T-helper 9 cell (primary cell): ENCODE data around the gene HLA-DPB1.
"Not testable (repeated sequence)": the region's sequence is repeated elsewhere in the genome, so short reads cannot be mapped to it uniquely, and the experiment has no call there.

Experiments
- DNase-seq: peaks from one replicate; pipeline ENCODE4 v3.0.0-alpha.2; 2020

The HLA-DPB1 gene

DNA sequence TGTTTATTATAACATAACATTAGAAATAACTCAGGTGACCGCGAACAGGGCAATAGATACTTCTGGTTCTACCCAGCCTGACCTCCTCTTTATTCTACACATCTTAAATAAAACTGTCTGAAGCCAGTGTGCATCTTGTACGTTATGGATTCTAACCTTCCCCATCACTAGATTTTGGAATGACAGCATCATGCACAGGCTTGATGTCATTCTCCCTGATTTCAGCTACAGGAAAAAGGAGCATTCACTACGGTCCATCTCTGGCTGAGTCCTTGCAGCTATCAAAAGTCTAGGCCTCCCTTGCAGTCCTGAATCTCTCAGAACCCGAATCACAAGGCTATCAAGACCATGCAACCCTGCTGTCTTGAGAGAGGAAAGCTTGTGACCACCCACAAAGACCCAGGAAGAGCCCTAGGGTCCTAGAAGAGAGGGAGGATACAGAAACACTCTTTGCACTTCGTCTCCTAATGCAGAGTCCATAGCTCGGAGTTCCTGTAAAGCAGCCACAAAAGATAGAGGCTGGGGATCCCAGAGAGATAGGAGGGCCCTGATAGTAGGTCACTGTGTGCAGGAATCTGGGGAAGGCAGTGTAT, 3.2 kb upstream of the HLA-DPB1 start:
- DNase-seq = no peak

DNA sequence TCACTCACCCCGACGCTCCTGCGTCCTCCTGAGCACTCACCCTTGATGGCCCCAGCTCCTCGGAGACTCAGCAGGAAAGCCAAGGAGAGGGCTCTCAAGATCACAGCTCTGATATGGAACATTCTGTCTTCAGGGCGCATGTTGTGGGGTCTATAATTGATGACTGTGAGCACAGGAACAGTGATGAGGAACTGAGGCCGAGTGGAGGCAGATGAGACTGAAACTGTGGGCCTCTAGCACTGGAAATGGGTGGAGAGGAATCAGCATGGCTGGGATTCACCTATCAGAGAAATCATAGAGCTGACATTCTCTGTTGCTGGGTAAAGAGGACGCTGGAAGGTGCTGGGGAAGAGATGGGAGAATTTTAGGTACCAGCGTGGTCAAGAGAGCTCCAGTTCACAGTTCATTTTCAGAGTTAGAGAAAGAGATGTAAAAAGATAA, 2.3 kb upstream of the HLA-DPB1 start, which contains the start of gene HLA-DPA1:
TSS of gene HLA-DPA1 (minus strand) at position 219 of the 441 bp plus-strand sequence.
- peak; percentile 7 for DNase-seq

DNA sequence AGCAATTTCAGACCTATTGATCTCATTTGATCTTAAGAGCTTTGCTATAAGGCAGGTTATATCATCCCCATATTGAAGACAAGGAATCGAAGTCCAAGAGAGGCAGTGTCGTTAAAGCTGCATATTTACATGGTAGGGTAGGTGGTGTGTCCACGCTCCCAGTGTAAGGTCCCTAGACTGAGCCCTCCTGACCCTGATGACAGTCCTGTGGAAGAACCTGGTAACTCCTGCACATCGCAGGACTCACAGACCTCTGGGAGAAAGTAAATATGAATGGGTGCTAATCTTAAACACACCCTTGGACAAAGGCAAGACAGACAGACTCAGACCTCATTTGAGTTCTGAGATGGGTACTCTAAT, 602 bp upstream of the HLA-DPB1 start:
- no peak for DNase-seq

DNA sequence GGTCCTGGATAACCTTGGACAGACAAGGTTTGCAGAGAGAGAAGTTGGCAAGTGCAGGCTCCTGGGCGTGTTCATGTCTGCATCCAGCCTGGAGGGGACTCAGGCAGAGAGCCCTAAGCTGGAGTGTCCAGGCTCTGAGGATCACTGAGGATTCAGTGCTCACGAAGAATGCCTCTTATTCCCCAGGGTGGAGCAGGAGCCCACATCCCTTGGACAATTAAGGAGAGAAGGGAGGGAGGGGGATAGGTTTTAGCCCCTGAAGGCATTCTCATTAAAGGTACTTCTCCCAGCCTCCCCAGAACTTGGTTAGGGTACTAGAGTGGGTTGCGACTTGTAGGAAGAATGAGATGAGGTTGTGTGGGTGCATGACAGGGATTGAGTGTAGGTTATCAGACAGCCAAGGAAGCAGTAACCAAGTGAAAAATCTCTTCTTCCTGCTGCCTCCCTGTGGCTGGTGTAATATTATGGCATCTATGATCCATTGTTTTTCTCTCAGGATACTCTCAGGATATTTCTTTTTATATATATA, 680 bp downstream of the HLA-DPB1 start:
- no peak for DNase-seq

DNA sequence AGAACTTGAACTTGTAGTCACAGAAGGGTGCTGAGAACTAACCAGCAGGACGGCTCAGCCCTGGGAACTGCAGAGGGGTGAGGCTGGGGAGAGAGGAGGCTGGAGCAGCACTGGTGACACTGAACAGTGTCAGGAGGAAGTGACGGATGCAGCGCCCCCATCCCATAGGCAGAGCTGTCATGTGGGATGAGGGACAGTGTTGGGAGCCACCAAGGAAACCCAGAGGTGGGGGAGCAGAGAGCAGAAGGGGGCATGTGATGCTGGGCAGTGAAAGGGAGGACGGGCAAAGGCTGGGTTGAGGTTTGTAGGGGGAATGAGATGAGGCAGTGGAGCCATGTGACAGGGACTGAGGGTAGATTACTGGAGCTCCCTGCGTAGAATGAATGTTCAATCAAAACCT, 2.1 kb downstream of the HLA-DPB1 start:
- no peak for DNase-seq

DNA sequence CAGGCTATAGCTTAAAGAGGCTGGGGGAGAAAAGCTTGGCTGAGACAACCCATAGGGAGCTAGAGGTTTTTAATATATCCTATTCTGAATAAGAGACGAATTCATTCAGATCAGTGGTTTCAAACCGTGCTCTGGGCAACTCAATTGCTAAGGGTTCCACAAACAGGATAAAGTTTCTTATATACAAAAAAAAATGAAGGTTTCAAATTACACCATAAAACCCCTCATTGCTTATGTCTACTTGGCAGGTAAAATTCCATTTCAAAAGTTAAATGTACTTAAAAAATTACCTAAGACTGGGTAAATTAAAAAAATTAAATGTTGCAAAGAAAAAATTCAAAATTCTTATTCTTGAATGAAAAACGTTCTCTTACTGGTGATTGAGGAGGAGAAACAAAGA, 2.7 kb downstream of the HLA-DPB1 start:
- DNase-seq = no peak

DNA sequence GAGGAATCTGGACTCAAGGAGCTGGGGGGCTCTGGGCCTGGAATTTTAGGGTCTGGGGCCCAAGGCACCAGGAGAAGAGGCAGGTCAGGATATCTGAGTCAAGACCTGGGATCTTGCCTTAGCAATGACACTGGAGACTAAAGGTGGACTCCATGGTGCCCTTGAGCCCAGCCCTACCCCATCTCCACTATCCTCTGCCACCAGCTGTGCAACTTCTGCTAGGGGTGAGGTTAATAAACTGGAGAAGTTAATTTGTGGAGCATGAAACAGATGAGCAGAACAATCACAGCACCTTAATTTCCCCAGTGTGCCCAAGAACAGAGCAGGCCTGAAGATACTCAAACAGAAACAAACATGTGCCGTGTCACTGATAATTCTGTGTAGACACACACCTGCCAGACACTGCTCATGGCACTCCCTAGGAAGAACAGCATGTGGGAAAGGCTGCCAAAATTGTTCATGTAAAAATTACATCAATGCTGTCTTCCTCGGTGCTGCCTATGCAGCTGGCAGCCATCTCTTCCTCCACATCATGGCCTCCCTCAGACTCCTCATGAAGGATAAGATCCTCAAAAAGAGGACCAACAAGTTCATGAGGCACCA, 3.2 kb downstream of the HLA-DPB1 start:
- DNase-seq = no peak

DNA sequence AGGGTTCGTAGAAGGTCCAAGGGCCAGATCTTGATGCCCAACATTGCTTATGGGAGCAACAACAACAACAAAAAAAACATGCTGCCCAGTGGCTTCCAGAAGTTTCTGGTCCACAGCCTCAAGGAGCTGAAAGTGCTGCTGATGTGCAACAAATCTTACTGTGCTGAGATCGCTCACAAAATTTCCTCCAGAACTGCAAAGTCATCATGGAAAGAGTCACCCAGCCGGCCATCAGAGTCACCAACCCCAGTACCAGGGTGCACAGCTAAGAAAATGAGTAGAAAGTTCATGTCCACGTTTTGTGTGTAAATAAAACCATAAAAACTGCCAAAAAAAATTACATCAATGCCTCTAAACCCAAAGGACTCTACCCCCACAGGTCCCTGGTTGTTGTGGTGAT, 3.8 kb downstream of the HLA-DPB1 start:
- no peak for DNase-seq

DNA sequence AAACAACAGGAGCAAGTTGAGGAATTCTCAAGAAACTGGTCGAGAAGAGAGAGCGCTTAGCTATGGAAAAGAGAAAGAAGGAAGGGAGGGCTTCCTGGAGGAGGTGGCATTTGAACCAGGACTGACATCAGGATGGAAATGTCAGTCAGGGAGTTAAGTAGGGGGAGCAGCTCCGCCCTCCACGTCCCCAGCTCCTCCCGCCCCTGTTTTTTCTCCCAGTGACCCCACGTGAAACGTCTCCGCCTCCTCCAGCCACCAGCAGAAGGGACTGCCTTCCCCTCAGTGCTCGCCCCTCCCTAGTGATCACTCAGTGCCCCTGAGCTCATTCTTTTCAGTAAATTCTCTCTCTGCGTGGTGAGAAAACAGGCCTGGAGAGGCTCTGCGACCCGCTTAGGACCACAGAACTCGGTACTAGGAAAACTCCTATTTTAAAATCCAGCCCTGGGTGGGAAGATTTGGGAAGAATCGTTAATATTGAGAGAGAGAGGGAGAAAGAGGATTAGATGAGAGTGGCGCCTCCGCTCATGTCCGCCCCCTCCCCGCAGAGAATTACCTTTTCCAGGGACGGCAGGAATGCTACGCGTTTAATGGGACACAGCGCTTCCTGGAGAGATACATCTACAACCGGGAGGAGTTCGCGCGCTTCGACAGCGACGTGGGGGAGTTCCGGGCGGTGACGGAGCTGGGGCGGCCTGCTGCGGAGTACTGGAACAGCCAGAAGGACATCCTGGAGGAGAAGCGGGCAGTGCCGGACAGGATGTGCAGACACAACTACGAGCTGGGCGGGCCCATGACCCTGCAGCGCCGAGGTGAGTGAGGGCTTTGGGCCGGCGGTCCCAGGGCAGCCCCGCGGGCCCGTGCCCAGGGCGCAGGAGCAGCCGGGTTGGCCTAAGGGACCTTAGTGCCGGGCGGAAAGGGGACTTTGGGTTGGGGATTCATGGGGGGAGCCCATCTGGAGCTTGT, 4.6 kb downstream of the HLA-DPB1 start:
- DNase-seq = no peak

DNA sequence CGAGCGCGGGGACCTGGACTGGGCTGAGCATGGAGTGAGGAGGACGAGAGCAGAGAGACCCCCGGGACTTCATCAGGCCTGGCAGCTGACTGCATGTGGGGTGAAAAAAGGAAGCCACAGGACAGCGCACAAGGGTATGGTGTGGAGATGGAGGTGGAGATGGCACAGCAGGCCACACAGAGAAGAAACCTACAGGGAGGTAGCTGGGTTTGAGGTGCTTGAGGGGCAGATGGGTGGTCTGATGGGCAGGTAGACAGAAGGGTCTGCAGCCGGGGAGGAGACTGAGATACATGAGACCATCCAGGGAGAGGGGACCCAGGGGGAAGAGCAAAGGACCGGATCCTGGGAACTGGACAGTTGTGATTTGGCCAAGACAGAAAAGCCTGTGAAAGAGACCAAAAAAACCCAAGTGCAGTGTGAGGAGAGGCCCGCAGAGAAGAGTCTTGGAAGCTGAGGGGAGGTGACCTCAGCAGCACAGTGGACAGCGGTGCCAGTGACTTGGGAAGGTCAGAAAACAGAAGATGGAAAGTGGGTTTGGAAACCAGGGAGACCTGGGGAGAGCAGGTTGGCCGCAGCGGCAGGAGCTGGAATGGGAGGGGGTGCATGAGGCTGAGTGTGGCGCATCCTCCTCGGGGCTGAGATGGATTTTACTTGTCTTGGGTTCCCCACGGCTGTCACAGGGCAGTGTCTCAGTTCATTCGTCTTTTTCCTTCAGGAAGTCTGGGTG, 5.5 kb downstream of the HLA-DPB1 start:
- DNase-seq = no peak

DNA sequence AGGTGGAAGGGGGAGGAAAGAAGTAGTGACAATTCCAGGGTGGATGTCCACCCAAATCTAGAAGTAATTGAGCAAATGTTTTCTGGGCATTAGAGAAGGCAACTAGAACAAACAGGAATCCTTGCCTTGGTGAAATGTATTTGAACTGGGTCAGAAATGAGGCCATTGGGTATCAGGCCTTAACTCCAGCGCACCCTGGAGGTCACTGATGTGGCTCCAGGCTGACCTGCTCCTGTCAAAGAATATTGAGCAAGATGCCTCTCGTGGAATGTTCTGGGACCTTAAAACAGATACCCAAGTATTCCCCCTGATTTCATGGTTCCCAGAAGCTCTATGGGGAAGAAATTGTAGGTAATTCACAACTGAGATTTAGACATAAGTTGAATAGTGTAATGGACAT, 6.9 kb downstream of the HLA-DPB1 start:
- DNase-seq = no peak

DNA sequence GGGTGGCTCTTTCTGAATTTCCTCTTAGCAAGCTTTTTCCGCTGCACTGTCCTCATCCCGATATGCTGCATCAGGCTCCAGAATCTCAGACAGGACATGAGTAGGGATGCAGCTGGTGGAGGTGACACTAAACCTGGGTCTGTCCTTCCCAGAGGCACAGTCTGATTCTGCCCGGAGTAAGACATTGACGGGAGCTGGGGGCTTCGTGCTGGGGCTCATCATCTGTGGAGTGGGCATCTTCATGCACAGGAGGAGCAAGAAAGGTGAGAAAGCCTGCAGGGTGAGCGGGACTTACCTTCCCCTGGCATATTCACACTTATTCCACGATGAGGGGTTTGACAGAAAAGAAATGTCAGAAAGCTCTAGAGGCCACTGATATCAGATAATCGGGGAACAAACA, 9.8 kb downstream of the HLA-DPB1 start:
- no peak for DNase-seq

DNA sequence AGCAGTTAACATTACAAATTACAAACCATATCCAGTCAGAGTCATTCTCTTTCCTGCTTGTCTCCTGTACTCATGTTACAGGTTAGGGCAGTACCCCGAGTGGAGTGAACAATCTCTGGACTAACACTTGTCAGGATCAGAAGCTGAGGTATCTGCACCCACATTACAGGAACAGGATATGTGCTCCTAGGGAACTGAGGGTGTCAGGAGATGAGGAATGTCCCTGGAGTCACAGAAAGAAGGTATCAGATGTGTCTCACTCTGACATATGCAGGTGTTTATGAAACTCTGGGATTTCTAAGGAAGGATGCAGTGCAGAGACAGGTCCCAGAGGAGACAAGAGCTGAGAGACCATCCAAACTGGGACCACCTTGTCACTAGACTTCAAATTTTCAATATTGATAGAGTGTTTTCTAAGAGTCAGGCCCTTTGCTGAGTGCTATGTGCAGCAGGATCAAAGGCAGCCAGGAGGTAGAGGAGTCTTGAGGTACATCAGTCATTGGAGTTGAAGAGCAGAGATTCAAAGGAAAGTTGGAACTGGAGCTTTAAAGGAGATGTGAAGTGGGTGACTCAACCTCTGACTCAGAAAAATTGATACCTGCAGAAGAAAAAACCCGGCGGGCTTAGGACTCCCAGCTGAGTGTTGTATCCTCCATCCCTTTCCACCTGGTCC, 12.6 kb downstream of the HLA-DPB1 start:
- DNase-seq = no peak

DNA sequence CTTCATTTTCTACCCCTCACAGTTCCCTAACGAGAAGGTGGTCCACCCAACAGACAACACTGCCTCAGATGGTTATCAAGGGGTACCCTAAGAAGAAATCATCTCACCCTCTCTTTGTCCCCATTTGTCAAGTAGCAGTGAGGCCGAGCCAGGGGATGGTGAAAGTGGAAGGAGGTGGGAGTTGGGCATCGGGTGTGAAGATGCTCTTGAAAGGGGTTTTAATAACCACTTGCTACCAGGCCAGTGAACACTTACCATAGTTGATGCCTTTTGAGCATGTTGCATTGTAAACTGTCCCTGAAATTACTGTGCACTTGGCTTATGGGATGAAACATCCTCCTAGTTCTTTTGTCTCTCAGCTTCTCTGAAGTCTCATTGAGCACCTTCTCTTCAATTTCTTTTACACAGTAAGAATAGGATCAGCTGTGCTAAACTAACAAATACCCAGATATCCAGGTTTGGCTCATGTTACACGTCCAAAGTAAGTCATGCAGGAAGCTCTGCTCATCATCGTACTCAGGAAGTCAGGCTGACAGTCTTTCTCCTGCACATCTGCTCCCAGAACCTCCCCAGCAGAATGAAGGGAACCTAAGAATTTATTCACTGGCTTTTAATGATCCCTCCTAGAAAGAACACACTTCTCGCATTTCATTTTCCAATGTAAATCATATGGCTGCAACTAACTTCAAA, 13.3 kb downstream of the HLA-DPB1 start:
- DNase-seq = no peak

DNA sequence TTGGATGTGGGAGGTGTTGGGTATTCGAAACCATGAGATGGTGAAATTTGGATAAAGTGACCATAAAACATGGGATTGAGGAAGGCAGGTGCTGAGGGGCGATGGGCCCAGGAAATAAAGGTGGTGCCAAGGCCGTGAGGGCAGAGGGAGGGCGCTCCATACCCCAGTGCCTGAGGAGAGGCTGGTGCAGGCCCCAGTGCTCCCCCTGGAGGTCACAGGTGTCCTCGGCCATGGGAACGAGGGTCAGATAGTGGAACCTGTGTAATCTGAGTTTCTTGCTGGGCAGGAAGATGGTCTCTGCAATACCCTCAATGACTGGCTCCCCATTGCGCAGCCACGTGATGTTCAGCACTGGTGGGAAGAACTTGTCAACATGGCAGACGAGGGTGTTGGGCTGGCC, 16.2 kb downstream of the HLA-DPB1 start:
- peak; percentile 48 for DNase-seq

DNA sequence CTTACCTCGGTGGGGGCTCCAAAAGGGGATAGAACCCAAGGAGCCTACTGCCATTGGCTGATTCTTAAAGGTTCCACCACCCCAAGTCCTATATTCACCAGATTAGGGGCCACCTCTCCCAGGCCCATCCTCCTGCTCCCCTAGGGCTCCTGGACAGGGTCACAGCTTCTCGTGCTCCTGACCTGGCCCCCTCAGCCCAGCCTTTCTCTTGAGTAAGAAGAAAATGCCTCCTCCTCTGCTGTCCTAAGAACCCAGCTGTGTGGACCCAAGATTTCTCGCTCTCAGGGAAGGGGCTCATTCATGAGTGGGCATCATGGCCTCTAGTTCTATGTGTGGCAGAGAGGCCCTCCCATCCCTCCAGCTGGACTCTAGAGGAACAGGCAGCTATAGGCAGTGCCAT, 16.6 kb downstream of the HLA-DPB1 start:
- DNase-seq = no peak

DNA sequence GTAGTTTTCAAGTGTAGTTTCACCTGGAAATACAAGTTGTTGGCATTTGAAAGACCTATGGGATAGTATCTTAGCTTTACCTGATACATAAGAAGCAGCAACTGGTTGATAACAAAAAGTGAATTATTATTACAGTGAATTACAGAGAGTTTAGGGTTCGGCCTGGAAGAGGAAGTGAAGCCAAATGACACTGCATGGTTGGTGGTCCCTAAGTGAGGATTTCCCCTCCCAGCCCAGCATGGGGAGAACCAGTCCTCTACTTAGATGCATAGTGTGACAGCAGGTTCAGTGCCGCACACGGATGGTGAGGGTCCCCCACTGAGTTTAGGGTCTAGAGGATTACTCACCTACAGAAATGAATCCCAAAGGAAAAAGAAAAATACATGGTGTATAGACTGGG, 18.1 kb downstream of the HLA-DPB1 start:
- DNase-seq = no peak

DNA sequence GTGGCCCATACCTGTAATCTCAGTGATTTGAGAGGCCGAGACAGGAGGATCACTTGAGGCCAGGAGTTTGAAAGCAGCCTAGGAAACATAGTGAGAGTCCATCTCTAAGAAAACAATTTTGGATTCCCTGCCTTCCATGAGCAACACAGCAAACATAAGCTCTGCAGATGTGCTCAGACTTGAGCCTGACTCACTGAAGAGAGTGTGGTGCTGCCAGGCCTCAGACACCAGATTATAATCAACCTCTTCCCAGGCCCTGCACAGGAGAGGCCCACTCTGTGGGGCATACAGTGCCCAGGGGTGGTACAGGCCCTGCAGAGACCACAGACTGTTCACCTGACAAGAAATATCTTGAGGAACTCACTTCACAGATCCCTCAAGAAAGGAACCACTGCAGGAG, 19.9 kb downstream of the HLA-DPB1 start:
- no peak for DNase-seq

DNA sequence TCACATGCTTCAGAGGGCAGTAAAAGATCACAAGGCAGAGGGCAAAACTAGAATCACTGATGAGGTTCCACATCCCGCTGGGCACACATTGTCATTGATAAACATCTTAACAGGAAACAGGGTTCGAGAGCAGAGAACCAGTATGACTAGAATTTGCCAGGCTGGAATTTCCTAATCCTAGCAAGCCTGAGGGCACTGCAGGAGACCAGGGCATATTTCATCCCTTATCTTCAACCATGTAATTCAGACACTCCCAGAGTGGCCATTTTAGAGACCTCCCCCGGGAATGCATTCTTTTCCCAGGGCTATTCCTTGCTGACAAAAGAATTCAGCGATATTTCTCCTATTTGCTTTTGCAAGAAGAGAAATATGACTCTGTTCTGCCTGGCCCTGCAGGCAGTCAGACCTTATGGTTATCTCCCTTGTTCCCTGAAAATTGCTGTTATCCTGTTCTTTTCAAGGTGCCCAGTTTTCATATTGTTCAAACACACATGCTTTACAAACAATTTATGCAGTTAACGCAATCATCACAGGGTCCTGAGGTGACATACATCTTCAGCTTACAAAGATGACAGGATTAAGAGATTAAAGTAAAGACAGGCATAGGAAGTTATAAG, 25.4 kb downstream of the HLA-DPB1 start:
- not testable (repeated sequence) for DNase-seq

DNA sequence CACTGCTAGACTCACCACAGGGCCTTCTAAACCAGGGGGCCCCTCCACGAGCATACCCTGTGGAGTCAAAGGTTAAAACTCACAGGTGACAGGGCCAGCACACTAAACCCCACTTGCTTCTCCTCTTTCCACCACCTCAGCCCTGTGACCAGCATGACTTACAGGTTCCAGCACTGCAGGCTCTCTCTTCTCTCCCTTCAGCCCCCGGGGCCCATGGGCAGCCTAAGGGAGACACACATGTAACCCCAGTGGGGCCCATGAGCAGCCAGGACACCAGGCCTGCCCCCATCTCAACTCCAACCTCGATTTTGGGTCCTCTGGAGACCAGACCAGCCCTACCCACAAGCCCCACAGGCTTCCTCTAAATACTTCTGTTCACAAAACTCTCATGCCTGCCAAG, 28.0 kb downstream of the HLA-DPB1 start:
- no peak for DNase-seq

DNA sequence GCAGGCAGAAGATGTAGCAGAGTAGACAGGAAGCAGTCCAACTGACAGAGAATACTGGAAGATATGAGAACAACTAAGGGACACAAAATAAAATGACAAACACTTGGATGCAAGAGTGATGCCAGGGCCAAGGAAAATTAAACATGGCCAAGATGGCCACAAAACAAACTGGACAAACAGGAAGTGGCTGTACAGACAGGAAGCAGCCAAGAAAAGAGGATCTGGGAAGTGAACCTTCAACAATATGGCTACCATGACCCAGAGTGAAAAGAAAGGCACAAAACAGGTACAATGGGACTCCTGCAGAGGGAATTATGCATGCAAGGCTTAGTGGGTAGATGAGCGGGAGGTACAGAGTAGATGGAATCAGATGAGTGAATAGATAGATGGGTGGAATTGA, 29.1 kb downstream of the HLA-DPB1 start:
- DNase-seq = no peak
